Psoas muscle (tissue), 8 donors: ENCODE data around the gene LAD1. TPM values are rescaled to one million over a fixed set of nuclear protein-coding genes. Genes with fewer than 3 reads are reported as not detected.

Source experiments
- ATAC-seq, 4 donors: fragments of 200-7000 bp; cut with Tn5 transposase; one replicate each; pipeline ENCODE4 v1.9.1; 2020; ENCODE audit warnings: moderate library complexity in 3 of 4, mild to moderate bottlenecking in 2 of 4
- DNase-seq, 2 donors: peaks; one replicate each; pipeline ENCODE4 v3.0.0-alpha.2; 2020
- H3K27ac ChIP-seq: fragments of 200-600 bp; one replicate; pipeline ENCODE4 v1.8.0; 2022
- H3K27me3 ChIP-seq, 3 donors: fragments of 200-600 bp in 1 of 3; one replicate each; pipeline versions ENCODE4 v1.6.1 to v1.8.0; 2013 to 2022; ENCODE audit warnings: low read length in 2 of 3, mild to moderate bottlenecking in 2 of 3, moderate library complexity in 1 of 3; ENCODE audit not compliant: insufficient read depth in 3 of 3
- H3K36me3 ChIP-seq, 2 donors: fragments of 200-600 bp in 1 of 2; one replicate each; pipeline versions ENCODE4 v1.6.1 to v1.8.0; 2013 to 2022; ENCODE audit warnings: low read depth in 1 of 2, mild to moderate bottlenecking in 1 of 2, moderate library complexity in 1 of 2; ENCODE audit not compliant: insufficient read depth in 1 of 2
- H3K4me1 ChIP-seq: fragments of 200-600 bp; one replicate; pipeline ENCODE4 v1.8.0; 2022
- H3K4me3 ChIP-seq: fragments of 200-600 bp; one replicate; pipeline ENCODE4 v1.8.0; 2022; ENCODE audit warnings: mild to moderate bottlenecking
- H3K9me3 ChIP-seq: fragments of 200-600 bp; one replicate; pipeline ENCODE4 v1.8.0; 2022
- WGBS, 3 donors: extraction: QIAGEN DNeasy Blood & Tissue Kit; methylation state at CpG; one replicate each; pipeline versions ENCODE4 v1.1.6 to v1.1.7; 2013; 5-methylcytosine and 5-hydroxymethylcytosine counted together
- intact Hi-C, 2 donors: fragments of 100-400 bp; cut with DNase I; formaldehyde crosslinking; loops; one replicate each; pipeline versions ENCODE4 v1.11.0 to v1.14.2; 2022
- polyA plus RNA-seq, 3 donors: library from polyadenylated mRNA; stranded (reverse); fragments of 200-250 nt; gene quantifications; one replicate each; pipeline ENCODE4 v1.2.3, GENCODE V29; 2013
- total RNA-seq, 4 donors: library from RNA; stranded (reverse); fragmentation: NEBNext Ultra II Directional in 2 of 4; extraction: Animal tissue kit (Norgen Biotek cat#: 25700) in 2 of 4; gene quantifications; one replicate each; pipeline versions ENCODE4 v1.2.1 to v1.2.4, GENCODE V29; 2021 to 2023
- TF ChIP-seq, protein P1 (sequence below): fragments of 200-600 bp; IDR thresholded peaks from one replicate; pipeline ENCODE4 v1.8.0; 2022; ENCODE audit warnings: antibody characterized with exemption
- donor health status: healthy with polysubstance abuse.
- donor health status: DM: no; HTN: no; CAD: no; lungs with moderate emphysema.
- donor health status: Bipolar disorder and iron deficiency.
- donor health status: healthy.
- donor health status: DM: yes; HTN: yes; CAD: no.
- donor health status: DM: no; HTN: no; CAD: no.
- donor health status: DM: no; HTN: no; CAD: no.
- donor health status: DM: yes; HTN: yes; CAD: no.

The LAD1 gene
- total and polyA plus RNA-seq, 7 donors: 0.23 to 17.7 (median 5.4) TPM

- no peak overlapping the region for H3K27ac ChIP-seq
- WGBS, 3 donors: 81 to 89% (median 82%) methylated on average over 10 of the region's 10 CpGs
- no peaks in the 10 kb centered on the region for H3K36me3 ChIP-seq
- intact Hi-C loops: no loop called here
- H3K9me3 ChIP-seq: no peaks in the 10 kb centered on the region
- H3K4me1 ChIP-seq: no peaks in the 10 kb centered on the region
- ATAC-seq: no peak
- H3K27me3 ChIP-seq: no peaks in the 10 kb centered on the region
- TF ChIP-seq, protein P1, sequence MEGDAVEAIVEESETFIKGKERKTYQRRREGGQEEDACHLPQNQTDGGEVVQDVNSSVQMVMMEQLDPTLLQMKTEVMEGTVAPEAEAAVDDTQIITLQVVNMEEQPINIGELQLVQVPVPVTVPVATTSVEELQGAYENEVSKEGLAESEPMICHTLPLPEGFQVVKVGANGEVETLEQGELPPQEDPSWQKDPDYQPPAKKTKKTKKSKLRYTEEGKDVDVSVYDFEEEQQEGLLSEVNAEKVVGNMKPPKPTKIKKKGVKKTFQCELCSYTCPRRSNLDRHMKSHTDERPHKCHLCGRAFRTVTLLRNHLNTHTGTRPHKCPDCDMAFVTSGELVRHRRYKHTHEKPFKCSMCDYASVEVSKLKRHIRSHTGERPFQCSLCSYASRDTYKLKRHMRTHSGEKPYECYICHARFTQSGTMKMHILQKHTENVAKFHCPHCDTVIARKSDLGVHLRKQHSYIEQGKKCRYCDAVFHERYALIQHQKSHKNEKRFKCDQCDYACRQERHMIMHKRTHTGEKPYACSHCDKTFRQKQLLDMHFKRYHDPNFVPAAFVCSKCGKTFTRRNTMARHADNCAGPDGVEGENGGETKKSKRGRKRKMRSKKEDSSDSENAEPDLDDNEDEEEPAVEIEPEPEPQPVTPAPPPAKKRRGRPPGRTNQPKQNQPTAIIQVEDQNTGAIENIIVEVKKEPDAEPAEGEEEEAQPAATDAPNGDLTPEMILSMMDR: no peak
- H3K4me3 ChIP-seq: no peak overlapping the region
- DNase-seq: peak in 1 of 2 donors; percentile 24
Measured at GRCh38 chr1:201357636-201358348, 41.3 kb downstream of the LAD1 start.

GRCh38 chr1:201357211-201357610, 41.9 kb downstream of the LAD1 start:
- H3K27ac ChIP-seq: no peak overlapping the region
- no peak for ATAC-seq
- intact Hi-C loops: no loop called here
- peak in 1 of 2 donors; percentile 42 for DNase-seq
- no peaks in the 10 kb centered on the region for H3K9me3 ChIP-seq
- H3K36me3 ChIP-seq: no peaks in the 10 kb centered on the region
- TF ChIP-seq, protein P1: no peak
- WGBS, 3 donors: 96 to 99% (median 96%) methylated on average over 8 of the region's 8 CpGs
- no peaks in the 10 kb centered on the region for H3K27me3 ChIP-seq
- H3K4me1 ChIP-seq: no peaks in the 10 kb centered on the region
- no peak overlapping the region for H3K4me3 ChIP-seq

- H3K9me3 ChIP-seq: no peaks in the 10 kb centered on the region
- peak in 1 of 2 donors; percentile 10 for DNase-seq
- H3K4me3 ChIP-seq: no peak overlapping the region
- H3K27ac ChIP-seq: no peak overlapping the region
- no peak for ATAC-seq
- H3K4me1 ChIP-seq: no peaks in the 10 kb centered on the region
- 91 to 97% (median 96%) methylated on average over 11 of the region's 11 CpGs for WGBS, 3 donors
- H3K36me3 ChIP-seq: no peaks in the 10 kb centered on the region
- intact Hi-C loops: no loop called here
- H3K27me3 ChIP-seq: no peaks in the 10 kb centered on the region
- TF ChIP-seq, protein P1: no peak
Measured at GRCh38 chr1:201356701-201357100, 42.4 kb downstream of the LAD1 start.

- WGBS, 3 donors: 94 to 99% (median 95%) methylated on average over 5 of the region's 5 CpGs
- no peaks in the 10 kb centered on the region for H3K27me3 ChIP-seq
- H3K36me3 ChIP-seq: no peaks in the 10 kb centered on the region
- no peak overlapping the region for H3K4me3 ChIP-seq
- intact Hi-C loops: no loop called here
- ATAC-seq (no peak), DNase-seq (peak in 1 of 2 donors; percentile 26)
- TF ChIP-seq, protein P1: no peak
- H3K4me1 ChIP-seq: no peaks in the 10 kb centered on the region
- H3K27ac ChIP-seq: no peak overlapping the region
- H3K9me3 ChIP-seq: no peaks in the 10 kb centered on the region
Measured at GRCh38 chr1:201356236-201356635, 42.9 kb downstream of the LAD1 start.

DNA sequence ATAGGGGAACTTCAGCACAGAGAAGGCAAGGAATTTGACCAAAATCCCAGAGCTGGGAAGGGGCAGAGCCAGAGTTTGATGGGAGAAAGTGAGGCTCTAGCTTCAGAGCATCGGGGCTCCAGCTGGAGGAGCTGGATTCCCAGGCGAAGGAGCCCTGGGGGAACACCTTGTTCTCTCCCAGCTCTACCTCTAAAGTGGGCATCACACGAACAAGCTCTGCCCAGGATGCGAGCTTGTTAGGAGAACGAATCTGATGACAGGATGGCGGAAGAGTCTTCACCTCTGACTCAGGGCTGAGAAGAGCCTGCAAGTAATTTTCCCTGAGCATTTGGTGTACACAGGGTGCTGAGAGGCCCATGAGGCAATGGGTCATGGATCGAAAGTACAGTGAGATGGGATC, 43.7 kb downstream of the LAD1 start:
- peak in 1 of 2 donors; percentile 2 for DNase-seq
- Histone ChIP-seq H3K27ac (no peak overlapping the region), H3K4me3 (no peak overlapping the region), H3K27me3 (no peaks in the 10 kb centered on the region), H3K36me3 (no peaks in the 10 kb centered on the region), H3K4me1 (no peaks in the 10 kb centered on the region), H3K9me3 (no peaks in the 10 kb centered on the region)
- no peak for ATAC-seq
- TF ChIP-seq, protein P1: no peak
- 87 to 91% (median 90%) methylated on average over 7 of the region's 7 CpGs for WGBS, 3 donors
- intact Hi-C loops: no loop called here
